GM19468 (cell line): ENCODE data around the gene CISH.

Experiments
- ATAC-seq: cut with Tn5 transposase; IDR thresholded peaks from one replicate; pipeline ENCODE4 v1.9.1; 2021; ENCODE audit warnings: mild to moderate bottlenecking, moderate library complexity, moderate number of reproducible peaks; ENCODE audit not compliant: unreplicated experiment; ENCODE audit errors: extremely low read depth

CISH gene, protein sequence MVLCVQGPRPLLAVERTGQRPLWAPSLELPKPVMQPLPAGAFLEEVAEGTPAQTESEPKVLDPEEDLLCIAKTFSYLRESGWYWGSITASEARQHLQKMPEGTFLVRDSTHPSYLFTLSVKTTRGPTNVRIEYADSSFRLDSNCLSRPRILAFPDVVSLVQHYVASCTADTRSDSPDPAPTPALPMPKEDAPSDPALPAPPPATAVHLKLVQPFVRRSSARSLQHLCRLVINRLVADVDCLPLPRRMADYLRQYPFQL

DNA sequence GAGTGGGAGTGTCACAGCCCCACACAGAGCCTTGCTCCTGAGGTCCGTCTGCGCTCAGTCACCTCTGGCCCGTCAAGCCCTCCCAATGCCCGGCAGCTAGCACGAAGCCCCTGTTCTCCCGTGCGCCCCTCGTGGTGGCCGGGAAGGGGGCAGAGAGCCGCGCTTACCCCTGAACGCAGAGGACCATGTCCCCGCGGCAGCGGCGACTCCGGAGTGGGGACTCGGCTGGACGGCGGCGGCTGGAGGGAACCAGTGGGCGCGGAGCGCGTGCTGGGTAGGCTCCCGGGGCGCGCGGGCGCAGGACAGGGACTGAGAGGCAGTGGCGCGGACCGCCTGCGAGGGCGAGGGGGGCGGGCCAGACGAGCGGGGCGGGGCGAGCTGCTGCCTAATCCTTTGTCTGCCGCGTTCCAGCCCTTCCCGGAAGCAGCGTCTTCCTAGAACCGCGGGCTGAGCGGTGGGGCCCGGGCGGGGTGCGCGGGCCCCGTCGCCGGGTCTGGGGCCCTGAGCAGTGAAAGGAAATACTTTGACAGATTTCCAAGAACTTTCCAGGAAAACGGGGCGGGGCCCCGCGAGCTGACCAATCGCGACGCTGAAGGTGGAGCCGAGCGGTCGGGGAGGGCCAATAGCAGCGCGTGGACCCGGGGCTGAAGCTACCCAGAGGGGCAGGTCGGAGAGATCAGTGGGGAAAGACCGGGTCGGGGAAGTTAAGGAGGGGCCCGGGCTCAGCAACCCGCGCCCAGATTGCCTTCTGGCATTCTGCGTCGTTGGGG is at the start of gene CISH:
Gene CISH, minus strand, starts transcription at position 311 of the 770 bp plus-strand sequence. Its CDS starts 124 bp downstream, at position 187.
- peak; percentile 51 for ATAC-seq

DNA sequence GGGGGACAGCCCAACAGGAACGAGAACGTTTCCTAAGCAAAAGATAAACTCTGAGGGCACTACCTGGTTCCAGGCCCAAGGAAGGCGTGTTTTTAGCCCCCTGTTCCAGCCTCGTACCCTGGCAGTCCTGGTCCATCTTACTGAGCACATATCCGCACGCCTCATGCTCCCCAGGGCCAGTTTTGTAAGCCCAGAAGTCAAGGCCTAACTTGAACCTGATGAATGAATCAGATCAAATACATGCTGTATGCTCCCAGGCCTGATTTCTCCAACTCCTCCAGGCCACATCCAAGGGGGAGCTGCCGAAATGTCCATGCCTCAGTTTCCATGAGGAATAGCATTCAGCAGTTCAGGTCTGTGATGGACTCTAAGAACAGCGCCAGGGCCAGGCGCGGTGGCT is 48.8 kb upstream of the CISH start:
- no peak for ATAC-seq

DNA sequence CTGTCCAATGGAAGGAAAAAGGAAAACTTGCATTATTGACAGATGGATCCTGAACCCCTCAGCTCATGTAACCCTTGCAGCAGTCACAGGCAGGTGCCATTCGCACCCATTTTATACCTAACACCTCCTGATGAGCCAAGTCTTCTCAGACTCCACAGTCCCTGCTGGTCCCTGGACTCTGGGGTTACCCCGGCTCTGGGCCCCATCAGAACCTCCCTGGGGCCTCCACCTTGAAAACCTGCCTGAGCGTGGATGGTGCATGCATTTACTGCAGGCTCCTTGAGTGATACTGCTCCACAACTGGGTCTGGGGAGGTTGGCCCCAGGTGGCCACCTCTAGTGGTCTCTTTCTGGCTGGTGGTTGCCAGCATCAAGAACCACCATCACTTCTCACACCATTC is 47.3 kb upstream of the CISH start:
- no peak for ATAC-seq

DNA sequence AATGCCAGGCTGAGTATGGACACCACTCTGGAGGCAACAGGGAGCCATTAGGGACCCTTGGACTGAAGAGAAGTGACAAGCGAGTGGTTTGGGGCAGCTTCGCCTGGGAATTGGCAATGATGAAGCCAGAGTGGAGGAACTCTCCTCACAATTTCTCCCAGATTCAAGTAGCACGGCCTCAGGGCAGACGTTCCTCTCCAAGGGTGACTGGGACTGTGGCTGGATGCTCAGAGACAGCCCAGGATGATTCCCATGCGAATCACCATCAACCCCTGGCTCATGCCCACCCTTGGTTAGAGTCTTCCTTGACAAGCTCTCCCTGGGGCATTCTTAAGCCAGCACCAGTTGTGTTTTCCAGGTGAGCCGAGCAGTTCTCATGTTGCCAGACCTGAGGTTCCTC is 46.8 kb upstream of the CISH start:
- no peak for ATAC-seq

DNA sequence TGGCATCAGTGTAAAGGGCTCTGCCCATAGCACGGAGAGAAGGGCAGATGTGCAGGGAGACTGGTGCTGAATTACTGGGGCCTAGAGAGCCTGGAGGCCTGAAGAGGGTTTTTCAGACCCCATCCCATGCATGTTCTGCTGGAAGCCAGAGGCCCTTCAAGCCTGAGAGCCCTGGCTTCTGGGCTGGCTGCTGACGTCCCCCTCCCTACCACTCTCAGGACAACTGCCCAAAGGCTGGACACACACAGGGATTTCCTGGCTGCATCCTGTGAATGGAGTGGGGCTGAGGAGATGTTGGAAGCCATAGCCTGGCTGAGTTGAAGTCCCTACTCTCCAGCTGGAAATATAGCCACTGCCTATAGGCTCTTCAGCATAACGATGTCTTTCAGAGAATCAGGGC is 46.2 kb upstream of the CISH start:
- ATAC-seq = no peak

DNA sequence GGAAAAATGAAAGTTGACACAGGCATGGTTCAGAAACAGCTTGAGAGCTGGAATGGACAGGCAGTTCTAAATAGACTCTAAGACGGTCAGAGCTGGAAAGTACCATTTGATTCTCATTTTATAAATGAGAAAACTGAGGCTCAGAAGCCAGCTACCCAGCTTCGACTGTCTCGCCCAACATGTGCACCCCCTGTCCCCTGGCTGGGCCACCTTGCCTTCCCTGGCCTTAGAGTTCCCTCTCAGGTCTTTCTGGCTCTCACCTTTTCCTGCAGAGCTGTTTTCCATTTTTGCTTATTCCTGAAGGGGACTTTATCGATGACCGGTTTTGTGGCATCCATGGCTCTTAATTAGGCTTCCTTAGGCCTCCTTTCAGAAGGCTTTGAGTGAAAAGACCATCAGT is 45.8 kb upstream of the CISH start:
- ATAC-seq = no peak

DNA sequence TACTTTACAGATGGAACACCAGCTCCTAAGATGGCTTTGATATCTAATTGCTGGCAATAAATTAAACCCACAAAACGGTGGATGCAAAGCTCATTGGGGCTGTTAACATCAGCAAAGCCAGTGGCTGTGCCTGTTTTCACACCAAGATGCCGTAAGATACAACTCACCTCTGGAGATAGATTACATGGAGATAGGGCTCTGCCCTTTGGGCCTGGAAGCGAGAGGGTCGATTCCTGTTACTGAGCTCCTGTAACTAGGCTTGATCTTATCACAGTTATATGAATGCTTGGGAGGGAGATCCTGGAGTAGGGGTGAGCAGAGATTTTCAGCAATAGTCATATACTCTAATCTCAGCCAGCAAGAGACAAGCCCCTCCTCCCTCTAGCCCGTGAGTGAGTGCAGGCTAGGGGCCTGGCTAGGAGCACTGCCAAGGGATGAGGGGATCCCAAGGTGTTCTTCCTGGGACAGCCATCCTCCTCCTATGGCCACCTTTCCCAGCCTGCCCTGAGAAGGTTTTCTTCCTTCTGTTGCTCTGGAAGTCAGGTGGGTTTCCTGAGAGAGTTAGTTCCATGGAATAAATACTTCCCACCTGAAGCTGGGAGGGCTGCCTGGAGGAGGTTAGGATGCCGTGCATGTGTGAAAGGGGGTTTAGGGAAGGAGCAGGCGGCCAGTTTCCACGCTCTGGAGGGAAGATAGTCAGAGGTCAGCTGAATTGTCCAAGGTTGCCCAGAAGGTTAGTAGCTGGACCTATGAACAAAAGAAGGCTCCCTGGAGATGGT is 45.0 kb upstream of the CISH start:
- no peak for ATAC-seq

DNA sequence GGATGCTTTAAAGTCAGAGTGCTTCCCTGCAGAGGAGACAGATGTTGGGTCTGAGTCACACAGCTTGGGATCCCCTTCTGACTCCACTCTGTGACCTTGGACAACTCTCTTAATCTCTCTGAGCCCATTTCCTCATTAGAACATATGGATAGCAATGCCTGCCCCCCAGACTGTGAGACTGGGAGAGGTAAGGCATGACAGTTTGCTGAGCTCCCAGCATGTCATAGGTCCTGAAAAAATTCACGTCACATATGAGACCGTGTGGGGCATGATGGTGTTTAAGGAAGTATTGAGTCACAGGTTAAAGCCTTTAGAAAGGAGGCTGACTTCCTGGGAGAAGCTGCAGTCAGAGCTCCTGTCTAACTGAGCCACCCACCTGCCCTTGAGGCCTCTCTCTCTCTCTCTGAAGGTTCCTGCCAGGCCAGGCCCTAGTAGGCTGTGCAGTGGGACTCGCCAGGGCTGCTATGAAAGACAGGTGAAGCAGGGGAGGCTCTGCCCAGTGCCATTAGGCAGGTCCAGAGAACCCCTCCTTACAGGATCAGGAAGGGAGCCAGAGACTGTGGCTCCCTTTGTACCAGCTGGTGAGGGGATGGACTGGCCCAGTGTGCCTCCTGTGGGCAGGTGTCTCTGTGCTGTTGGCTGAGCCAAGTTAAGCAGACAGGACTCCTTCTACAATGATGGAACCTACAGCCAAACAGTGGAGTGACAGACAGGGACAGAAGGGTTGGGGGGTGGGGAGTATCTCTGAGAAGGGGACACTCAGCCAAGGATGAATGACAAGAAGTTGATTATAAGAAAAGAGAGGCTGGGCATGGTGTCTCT is 43.6 kb upstream of the CISH start:
- no peak for ATAC-seq

DNA sequence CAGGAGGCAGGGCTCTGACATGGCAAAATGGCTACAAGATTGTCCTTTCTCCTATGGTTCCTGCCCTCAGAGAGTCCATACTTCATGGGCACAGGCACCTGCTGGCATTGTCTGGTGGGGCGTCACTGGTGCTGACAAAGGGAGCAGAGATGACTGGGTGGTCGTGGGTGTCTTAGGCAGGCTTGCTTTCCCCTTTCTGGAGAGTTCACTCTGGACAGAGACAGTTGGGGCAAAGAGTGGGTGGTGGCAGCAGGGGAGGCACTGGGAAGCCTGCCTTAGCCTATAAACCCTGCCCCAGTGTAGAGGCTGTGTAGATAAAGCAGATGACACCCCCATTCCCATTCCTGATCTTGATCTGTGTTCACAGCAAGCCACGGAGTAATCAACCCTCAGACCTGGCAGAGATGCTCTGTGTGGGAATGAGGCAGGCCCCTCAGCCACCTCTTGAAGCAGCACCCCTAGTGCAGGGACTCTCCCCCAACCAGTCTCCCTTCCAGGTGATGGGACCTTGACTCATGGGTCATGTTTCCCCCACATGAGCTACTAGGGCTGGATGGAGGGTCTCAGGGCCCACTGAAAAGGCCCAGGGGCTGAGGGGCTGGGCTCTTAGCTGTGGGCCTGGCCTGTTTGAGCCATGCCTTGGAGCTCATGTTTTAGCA is 42.5 kb upstream of the CISH start:
- ATAC-seq = no peak

DNA sequence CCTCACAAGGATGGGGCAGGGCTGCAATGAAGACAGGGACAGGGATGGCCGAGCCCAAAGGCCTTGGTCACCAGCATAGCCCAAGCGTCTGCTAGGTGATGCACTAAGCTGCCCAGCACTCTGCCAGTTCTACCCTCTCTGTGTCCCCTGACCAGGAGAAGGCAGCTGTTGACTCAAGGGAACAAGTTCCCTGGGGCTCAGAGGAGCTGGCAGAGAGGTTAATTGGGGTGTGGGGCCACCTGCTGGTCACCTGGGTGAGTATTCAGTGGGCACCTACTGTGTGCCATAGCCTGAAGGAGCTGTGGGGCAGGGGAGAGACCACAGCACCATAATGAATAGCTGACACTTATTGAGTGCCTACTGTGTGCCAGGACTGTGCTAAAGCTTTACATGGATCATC is 41.1 kb upstream of the CISH start:
- ATAC-seq = no peak

DNA sequence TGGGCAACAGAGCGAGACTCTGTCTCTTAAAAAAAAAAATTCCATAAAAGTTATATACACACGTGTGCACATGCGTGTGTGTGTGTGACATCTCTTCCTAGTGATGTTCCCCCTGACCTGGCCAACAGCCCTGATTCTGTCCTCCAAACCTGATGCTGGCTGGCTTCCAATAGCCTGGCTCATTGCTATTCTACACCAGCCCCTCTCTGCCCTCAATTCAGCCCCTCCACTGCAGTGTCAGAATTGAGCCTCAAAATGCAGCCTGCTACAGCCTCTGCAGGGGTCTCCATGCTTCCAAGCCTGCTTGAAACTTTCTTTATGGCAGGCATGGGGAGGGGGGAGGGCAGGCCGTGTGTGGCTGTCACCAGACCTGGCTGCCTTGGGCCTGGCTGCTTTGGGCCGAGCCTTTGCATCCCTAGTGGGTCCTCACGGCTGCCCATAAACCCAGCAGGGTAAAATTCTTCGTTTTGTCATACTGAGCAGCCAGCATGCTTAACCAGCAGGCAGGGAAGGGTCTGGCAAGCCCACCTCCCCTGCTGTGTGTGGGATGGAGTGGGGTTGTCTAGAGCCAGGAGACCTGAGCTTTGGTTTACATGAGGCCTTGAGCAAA is 40.5 kb upstream of the CISH start:
- no peak for ATAC-seq

DNA sequence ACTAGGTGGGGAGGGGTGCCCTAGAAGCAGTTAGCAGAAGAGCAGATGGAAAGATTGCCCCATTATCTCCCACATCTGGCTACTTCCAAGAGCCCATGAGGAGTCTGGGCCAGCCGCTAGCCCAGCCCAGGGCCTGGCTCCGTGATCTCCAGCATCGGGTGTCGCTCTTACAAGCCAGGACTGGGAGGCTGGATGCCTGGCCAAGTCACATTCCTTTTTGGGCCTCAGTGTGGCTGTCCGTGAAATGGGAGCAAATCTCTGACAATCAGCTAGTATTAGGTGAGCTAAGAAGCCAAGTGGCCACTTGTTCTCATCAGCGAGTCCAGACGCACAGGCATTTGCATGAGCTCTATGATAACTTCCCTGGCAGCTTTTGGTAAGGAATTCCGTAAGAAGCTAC is 39.9 kb upstream of the CISH start:
- no peak for ATAC-seq

DNA sequence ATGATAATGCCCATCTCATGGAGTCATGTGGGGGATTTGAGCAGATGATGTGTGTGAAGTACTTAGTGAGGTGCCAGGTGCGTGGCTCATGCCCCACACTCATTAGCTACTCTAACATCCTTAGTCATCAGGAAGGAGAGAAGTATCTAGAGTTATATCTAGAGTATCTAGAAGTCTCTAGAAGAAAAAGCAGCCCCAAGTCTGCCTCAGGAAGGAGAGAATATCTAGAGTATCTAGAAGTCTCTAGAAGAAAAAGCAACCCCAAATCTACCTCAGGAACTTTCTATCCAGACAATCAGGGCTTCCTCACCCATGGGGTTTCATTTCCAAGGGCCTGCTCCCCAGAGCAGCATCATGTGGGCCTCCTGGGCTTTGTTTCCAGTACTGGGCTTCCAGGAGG is 38.4 kb upstream of the CISH start:
- no peak for ATAC-seq

DNA sequence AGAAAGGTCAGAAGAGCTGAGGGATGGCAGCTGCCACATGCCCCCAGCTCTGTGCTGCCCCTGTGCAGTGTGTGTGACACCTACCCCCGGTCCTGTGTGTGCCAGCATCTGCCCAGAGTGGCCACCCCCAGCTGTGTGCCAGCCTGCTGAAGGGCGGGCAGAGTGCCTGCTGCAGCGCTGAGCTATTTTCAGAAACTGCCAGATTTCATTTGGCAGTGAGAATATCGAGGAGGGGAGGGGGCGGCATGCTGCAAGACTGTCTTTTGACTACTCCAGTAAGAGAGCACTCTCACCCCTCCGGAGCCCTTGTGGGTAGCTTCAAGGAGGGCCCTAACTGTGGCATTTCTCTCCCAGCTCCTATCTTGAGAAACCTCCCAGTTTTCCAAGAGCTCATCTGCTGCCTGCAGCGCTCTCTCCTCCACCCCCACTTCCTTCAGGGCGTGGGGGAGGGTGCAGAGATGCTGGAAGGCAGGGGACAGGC is 37.9 kb upstream of the CISH start:
- no peak for ATAC-seq

DNA sequence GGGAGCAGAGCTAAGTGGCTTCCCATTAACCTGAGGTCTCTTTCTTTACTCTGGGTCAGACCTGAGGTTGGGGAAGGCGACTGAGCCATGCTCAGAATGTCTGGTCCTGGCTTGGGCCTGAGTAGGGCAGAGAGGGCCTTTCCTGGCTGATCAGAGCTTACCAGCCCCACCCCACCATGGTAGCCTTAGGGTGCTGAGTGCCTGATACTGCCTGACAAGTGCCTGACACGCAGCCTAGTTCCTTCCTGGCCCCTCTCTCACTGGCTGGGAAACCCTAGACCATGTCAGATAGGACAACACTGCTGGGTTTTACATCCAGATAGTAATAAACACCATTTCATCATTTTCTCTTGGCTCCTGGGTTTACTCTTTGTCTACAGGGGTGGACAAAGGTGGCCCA is 37.4 kb upstream of the CISH start:
- ATAC-seq = no peak

DNA sequence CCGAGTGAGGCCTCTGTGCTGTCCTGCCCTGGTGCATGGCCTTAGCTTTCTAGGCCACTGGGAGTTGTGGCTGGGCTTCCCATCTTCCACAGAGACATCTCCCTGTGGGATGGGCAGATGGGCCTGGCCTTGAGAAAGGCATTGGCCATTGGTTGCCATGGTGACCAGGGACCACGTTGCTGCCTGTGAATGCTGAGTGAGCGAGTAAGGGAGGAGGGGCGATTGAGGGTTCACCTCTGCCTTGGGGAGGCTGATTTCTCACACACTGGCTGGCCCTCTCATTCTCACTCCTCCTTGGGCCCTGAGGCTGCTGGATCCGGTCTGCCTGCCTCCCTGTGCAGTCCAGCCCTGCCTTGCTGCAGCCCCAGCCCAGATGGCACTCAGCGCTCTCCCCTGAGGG is 36.7 kb upstream of the CISH start:
- ATAC-seq = no peak

DNA sequence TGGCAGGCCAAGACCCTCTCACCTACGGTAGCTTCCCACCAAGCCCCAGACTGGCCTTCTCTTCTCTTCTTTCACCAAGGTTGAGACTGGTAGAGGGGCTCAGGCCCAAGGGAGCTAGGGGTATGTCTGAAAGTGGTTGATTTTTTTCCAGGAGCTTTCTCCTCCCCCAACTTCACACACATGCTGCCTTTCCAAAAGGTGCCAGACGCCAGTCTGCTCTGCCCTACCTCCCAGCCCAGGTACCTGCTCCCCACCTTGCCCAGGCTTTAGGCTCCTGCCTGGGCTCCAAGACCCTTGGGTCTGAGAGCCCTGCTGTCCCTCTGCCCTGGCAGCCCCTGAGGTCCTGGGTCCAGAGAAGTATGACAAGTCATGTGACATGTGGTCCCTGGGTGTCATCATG is 33.8 kb upstream of the CISH start:
- no peak for ATAC-seq

DNA sequence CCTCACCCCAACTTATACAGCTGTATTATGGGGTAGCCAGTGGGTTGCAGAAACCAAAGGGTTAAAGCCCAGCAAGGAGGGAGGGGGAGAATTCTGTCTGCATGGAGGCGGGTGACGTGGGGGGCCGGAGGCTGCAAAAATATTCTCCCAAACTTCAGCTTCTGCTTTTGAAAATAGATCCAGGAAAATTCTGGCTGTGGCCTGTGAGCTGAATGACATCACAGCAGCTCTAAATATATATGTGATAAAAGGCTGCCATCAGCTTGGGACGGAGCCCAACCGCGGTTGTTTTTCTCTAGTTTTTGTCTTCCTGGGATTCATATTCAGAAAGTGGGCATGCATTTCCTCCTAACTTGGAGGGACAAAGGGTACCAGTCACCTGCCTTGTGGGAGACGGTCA is 33.0 kb upstream of the CISH start:
- ATAC-seq = no peak

DNA sequence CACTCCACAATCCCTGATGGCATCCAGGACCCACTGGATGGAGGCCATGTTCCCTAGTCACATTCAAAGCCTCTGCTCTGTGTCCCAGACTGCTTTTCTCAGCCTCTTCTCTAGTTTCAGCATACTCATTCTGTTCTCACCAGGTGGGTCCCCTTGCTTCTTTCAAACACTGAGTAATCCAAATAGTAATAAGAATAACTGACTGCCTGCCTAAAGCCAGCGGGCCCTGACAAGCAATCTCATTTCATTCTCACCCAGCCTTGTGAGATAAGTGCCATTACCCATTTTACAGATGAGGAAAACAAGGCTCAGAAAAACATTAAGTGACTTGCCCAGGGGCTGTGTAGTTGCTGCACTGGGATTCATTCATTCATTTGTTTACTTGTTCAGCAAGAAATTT is 30.8 kb upstream of the CISH start:
- no peak for ATAC-seq
